Neural cell (in vitro differentiated cells): ENCODE results near the gene SLC9A5. TPM values are rescaled to one million over a fixed set of nuclear protein-coding genes. Genes with fewer than 3 reads are reported as not detected.

ENCODE experiments used
- H2AFZ ChIP-seq: fragments of 200-600, 300-800 bp; sonication (generic), shearing (Covaris generic); 2 replicates; pipeline ENCODE4 v1.6.0; 2014; ENCODE audit warnings: low read depth, mild to moderate bottlenecking, antibody characterized with exemption, low read length, moderate library complexity
- H3F3A ChIP-seq: fragments of 200-600 bp; shearing (Covaris generic); 2 replicates; pipeline ENCODE4 v1.6.1; 2016; ENCODE audit warnings: mild to moderate bottlenecking, moderate library complexity, mixed read lengths, antibody characterized with exemption, low read length; ENCODE audit not compliant: insufficient read depth, poor library complexity, severe bottlenecking
- H3K27ac ChIP-seq: fragments of 200-600, 300-800 bp; sonication (generic), shearing (Covaris generic); 2 replicates; pipeline ENCODE4 v1.5.1; 2014; ENCODE audit warnings: mild to moderate bottlenecking, low read length, moderate library complexity
- H3K27me3 ChIP-seq: fragments of 300-800, 200-600 bp; sonication (generic), shearing (Covaris generic); 2 replicates; pipeline ENCODE4 v1.6.0; 2014; ENCODE audit warnings: mild to moderate bottlenecking, low read depth, low read length, moderate library complexity; ENCODE audit not compliant: insufficient read depth
- H3K36me3 ChIP-seq: fragments of 300-800, 200-600 bp; sonication (generic), shearing (Covaris generic); 2 replicates; pipeline ENCODE4 v1.5.1; 2014; ENCODE audit warnings: mild to moderate bottlenecking, antibody characterized with exemption, low read length, moderate library complexity; ENCODE audit not compliant: insufficient read depth
- H3K4me2 ChIP-seq: fragments of 300-800, 200-600 bp; sonication (generic), shearing (Covaris generic); 2 replicates; pipeline ENCODE4 v1.6.0; 2014; ENCODE audit warnings: mild to moderate bottlenecking, low read length
- H3K4me3 ChIP-seq: fragments of 300-800, 200-600 bp; sonication (generic), shearing (Covaris generic); 2 replicates; pipeline ENCODE4 v1.5.1; 2014; ENCODE audit warnings: mild to moderate bottlenecking, low read length, moderate library complexity
- H3K79me2 ChIP-seq: fragments of 200-600 bp; shearing (Covaris generic); replicated peaks from 2 replicates; pipeline ENCODE4 v1.6.0; 2014; ENCODE audit warnings: mild to moderate bottlenecking, low read length, moderate library complexity; ENCODE audit not compliant: insufficient read depth
- H3K9ac ChIP-seq: fragments of 300-800, 200-600 bp; sonication (generic), shearing (Covaris generic); 2 replicates; pipeline ENCODE4 v1.6.1; 2016; ENCODE audit warnings: mild to moderate bottlenecking, low read length, mixed read lengths
- H3K9me2 ChIP-seq: fragments of 200-600 bp; shearing (Covaris generic); 2 replicates; pipeline ENCODE4 v1.6.1; 2016; ENCODE audit warnings: mild to moderate bottlenecking, low read length, mixed read lengths; ENCODE audit not compliant: insufficient read depth
- H3K9me3 ChIP-seq: fragments of 200-600, 300-800 bp; sonication (generic), shearing (Covaris generic); 2 replicates; pipeline ENCODE4 v1.6.1; 2016; ENCODE audit warnings: mild to moderate bottlenecking, mixed run types, low read length, moderate library complexity, mixed read lengths
- H4K20me1 ChIP-seq: fragments of 200-600 bp; shearing (Covaris generic); 2 replicates; pipeline ENCODE4 v1.6.1; 2016; ENCODE audit warnings: mild to moderate bottlenecking, mixed run types; ENCODE audit not compliant: insufficient read depth
- CTCF ChIP-seq: fragments of 450-650 bp; IDR thresholded peaks from 2 replicates; pipeline ENCODE4 v1.5.1; 2014; ENCODE audit warnings: antibody characterized with exemption, mild to moderate bottlenecking, moderate library complexity; ENCODE audit not compliant: poor library complexity, severe bottlenecking
- EP300 ChIP-seq: fragments of 450-650 bp; conservative IDR thresholded peaks from 2 replicates; pipeline ENCODE4 v1.6.1; 2014; ENCODE audit warnings: antibody characterized with exemption, mild to moderate bottlenecking, moderate library complexity; ENCODE audit not compliant: poor library complexity, severe bottlenecking
- EZH2 ChIP-seq: fragments of 200-600, 300-800 bp; shearing (Covaris generic), sonication (generic); IDR thresholded peaks from 2 replicates; pipeline ENCODE4 v1.6.1; 2014; ENCODE audit warnings: antibody characterized with exemption, low read length, borderline replicate concordance, mild to moderate bottlenecking; ENCODE audit not compliant: insufficient read depth, poor library complexity, severe bottlenecking
- MXI1 ChIP-seq: fragments of 450-650 bp; conservative IDR thresholded peaks from 2 replicates; pipeline ENCODE4 v1.6.1; 2014; ENCODE audit warnings: antibody characterized with exemption, mild to moderate bottlenecking; ENCODE audit not compliant: poor library complexity, severe bottlenecking
- POLR2AphosphoS5 ChIP-seq: IDR thresholded peaks from 2 replicates; pipeline ENCODE4 v1.6.1; 2012
- RAD21 ChIP-seq: fragments of 450-650 bp; conservative IDR thresholded peaks from 2 replicates; pipeline ENCODE4 v1.6.1; 2014; ENCODE audit warnings: antibody characterized with exemption, mild to moderate bottlenecking, moderate library complexity
- REST ChIP-seq: IDR thresholded peaks from 2 replicates; pipeline ENCODE4 v1.6.1; 2012; ENCODE audit warnings: borderline replicate concordance
- SMC3 ChIP-seq: fragments of 450-650 bp; conservative IDR thresholded peaks from 2 replicates; pipeline ENCODE4 v1.6.1; 2014; ENCODE audit warnings: antibody characterized with exemption, mild to moderate bottlenecking, moderate library complexity; ENCODE audit not compliant: poor library complexity
- TAF1 ChIP-seq: IDR thresholded peaks from 2 replicates; pipeline ENCODE4 v1.6.1; 2012; ENCODE audit warnings: low read depth
- polyA plus RNA-seq: library from polyadenylated mRNA; depleted of rRNA; stranded (reverse); fragments of >200 nt; gene quantifications from 2 replicates; pipeline ENCODE4 v1.2.3, GENCODE V29; 2014

The SLC9A5 gene
- polyA plus RNA-seq, 1 donor from 2014 or later, result 1.8 TPM

GRCh38 chr16:67284699-67285646, 36.2 kb downstream of the SLC9A5 start:
- no peaks in the 10 kb centered on the region for H3K36me3 ChIP-seq
- H3K9me3 ChIP-seq, result no peaks in the 10 kb centered on the region
- H3F3A ChIP-seq, result no peaks in the 10 kb centered on the region
- no peaks in the 10 kb centered on the region for H4K20me1 ChIP-seq
- H3K9me2 ChIP-seq, result no peaks in the 10 kb centered on the region
- H3K9ac ChIP-seq, result no peak overlapping the region
- no peak overlapping the region for H3K27ac ChIP-seq
- no peak overlapping the region for H3K4me3 ChIP-seq
- TF ChIP-seq MXI1, result no peak
- no peak for TF ChIP-seq POLR2AphosphoS5
- peak; percentile 44 for TF ChIP-seq CTCF
- peak; percentile 31 for TF ChIP-seq SMC3
- no peak for TF ChIP-seq EZH2
- TF ChIP-seq REST, result no peak
- TF ChIP-seq RAD21, result no peak
- TF ChIP-seq TAF1, result no peak
- TF ChIP-seq EP300, result no peak
- H3K4me2 ChIP-seq, result no peak overlapping the region
- no peaks in the 10 kb centered on the region for H3K79me2 ChIP-seq
- H3K27me3 ChIP-seq, result no peaks in the 10 kb centered on the region
- H2AFZ ChIP-seq, result no peak overlapping the region

GRCh38 chr16:67286441-67287235, 37.9 kb downstream of the SLC9A5 start:
- Histone ChIP-seq H2AFZ (no peak overlapping the region), H3K9me3 (no peaks in the 10 kb centered on the region), H3K4me2 (no peak overlapping the region), H3K36me3 (no peaks in the 10 kb centered on the region), H3F3A (no peaks in the 10 kb centered on the region), H4K20me1 (no peaks in the 10 kb centered on the region), H3K79me2 (no peaks in the 10 kb centered on the region), H3K9me2 (no peaks in the 10 kb centered on the region), H3K9ac (no peak overlapping the region), H3K27me3 (no peaks in the 10 kb centered on the region), H3K4me3 (no peak overlapping the region), H3K27ac (no peak overlapping the region)
- no peak for TF ChIP-seq EZH2
- TF ChIP-seq EP300, result no peak
- TF ChIP-seq REST, result no peak
